OCI-LY7 (cell line): Measurements from ENCODE around the gene LSAMP.

Source experiments
- EZH2phosphoT487 ChIP-seq: fragments of 200-600 bp; sonication (generic); IDR thresholded peaks from 2 replicates; pipeline ENCODE4 v1.6.1; 2018; ENCODE audit warnings: low read depth, borderline replicate concordance, mild to moderate bottlenecking, mixed run types, antibody characterized with exemption, low read length, moderate library complexity, mixed read lengths
- TF ChIP-seq, protein P1 (sequence below): fragments of 200-600 bp; sonication (generic); conservative IDR thresholded peaks from 2 replicates; pipeline ENCODE4 v1.5.1; 2014; ENCODE audit warnings: mild to moderate bottlenecking, antibody characterized with exemption, low read length, moderate library complexity, mixed read lengths

DNA sequence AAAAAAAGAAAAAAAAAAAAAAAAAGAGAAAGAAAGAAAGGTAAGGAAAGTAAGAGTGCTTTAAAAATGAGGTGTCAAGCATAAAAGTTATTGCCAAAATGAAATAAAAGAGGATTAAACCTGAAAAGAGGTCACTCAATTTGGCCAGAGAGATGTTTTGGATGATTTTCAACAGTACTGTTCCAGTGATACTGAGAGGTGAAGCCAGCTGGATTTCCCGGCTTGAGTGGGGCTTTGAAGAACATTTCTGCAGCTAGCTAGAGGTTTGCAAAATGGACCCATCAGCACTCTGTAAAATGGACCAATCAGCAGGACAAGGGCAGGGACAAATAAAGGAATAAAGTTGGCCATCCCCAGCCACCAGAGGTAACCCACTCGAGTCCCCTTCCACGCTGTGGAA lies 128.5 kb downstream of the LSAMP start:
- TF ChIP-seq, protein P1, sequence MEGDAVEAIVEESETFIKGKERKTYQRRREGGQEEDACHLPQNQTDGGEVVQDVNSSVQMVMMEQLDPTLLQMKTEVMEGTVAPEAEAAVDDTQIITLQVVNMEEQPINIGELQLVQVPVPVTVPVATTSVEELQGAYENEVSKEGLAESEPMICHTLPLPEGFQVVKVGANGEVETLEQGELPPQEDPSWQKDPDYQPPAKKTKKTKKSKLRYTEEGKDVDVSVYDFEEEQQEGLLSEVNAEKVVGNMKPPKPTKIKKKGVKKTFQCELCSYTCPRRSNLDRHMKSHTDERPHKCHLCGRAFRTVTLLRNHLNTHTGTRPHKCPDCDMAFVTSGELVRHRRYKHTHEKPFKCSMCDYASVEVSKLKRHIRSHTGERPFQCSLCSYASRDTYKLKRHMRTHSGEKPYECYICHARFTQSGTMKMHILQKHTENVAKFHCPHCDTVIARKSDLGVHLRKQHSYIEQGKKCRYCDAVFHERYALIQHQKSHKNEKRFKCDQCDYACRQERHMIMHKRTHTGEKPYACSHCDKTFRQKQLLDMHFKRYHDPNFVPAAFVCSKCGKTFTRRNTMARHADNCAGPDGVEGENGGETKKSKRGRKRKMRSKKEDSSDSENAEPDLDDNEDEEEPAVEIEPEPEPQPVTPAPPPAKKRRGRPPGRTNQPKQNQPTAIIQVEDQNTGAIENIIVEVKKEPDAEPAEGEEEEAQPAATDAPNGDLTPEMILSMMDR: no peak
- no peak for TF ChIP-seq EZH2phosphoT487
